Measurements from ENCODE around the gene BAAT.
"Not testable (repeated sequence)": the region's sequence is repeated elsewhere in the genome, so short reads cannot be mapped to it uniquely, and the experiment has no call there.

BAAT gene

GRCh38 chr9:101342595-101342994 is 42.2 kb downstream of the BAAT start:
- no peak for DNase-seq (ENCODE audit: low read depth, low spot score)
- no peak for TF ChIP-seq FOXP2 (optimal IDR thresholded peaks at IDR 0.05; ENCODE audit: control extremely low read depth, extremely low read length, insufficient read depth)
- no peak for TF ChIP-seq POLR2AphosphoS5 (IDR thresholded peaks at IDR 0.05; ENCODE audit: borderline replicate concordance, low read depth, low read length)
- no peak for TF ChIP-seq EZH2 (IDR thresholded peaks at IDR 0.05)
- Histone ChIP-seq H3K4me3 (no peak overlapping the region), H3K27ac (no peak overlapping the region), H3K9me3 (ENCODE audit: low read depth, low read length) (no peaks in the 10 kb centered on the region), H3K9ac (ENCODE audit: insufficient read length) (no peak overlapping the region), H3K36me3 (ENCODE audit: insufficient read depth, low read length) (no peaks in the 10 kb centered on the region)

GRCh38 chr9:101341958-101342357 is 42.8 kb downstream of the BAAT start:
- no peak overlapping the region for H3K4me3 ChIP-seq
- H3K27ac ChIP-seq, result no peak overlapping the region
- TF ChIP-seq FOXP2 (optimal IDR thresholded peaks at IDR 0.05; ENCODE audit: control extremely low read depth, extremely low read length, insufficient read depth) (no peak), EZH2 (IDR thresholded peaks at IDR 0.05) (no peak), POLR2AphosphoS5 (IDR thresholded peaks at IDR 0.05; ENCODE audit: borderline replicate concordance, low read depth, low read length) (no peak)
- no peaks in the 10 kb centered on the region for H3K36me3 ChIP-seq (ENCODE audit: insufficient read depth, low read length)
- H3K9me3 ChIP-seq (ENCODE audit: low read depth, low read length), result no peaks in the 10 kb centered on the region
- DNase-seq (ENCODE audit: low read depth, low spot score), result no peak
- no peak overlapping the region for H3K9ac ChIP-seq (ENCODE audit: insufficient read length)

GRCh38 chr9:101337237-101337636 is 47.6 kb downstream of the BAAT start:
- Histone ChIP-seq H3K36me3 (ENCODE audit: insufficient read depth, low read length) (no peaks in the 10 kb centered on the region), H3K27ac (no peak overlapping the region), H3K9ac (ENCODE audit: insufficient read length) (no peak overlapping the region), H3K4me3 (no peak overlapping the region), H3K9me3 (ENCODE audit: low read depth, low read length) (no peaks in the 10 kb centered on the region)
- no peak for DNase-seq (ENCODE audit: low read depth, low spot score)
- TF ChIP-seq EZH2 (IDR thresholded peaks at IDR 0.05), result no peak
- no peak for TF ChIP-seq FOXP2 (optimal IDR thresholded peaks at IDR 0.05; ENCODE audit: control extremely low read depth, extremely low read length, insufficient read depth)
- TF ChIP-seq POLR2AphosphoS5 (IDR thresholded peaks at IDR 0.05; ENCODE audit: borderline replicate concordance, low read depth, low read length), result no peak

GRCh38 chr9:101336091-101336490 is 48.7 kb downstream of the BAAT start:
- no peaks in the 10 kb centered on the region for H3K36me3 ChIP-seq (ENCODE audit: insufficient read depth, low read length)
- H3K27ac ChIP-seq, result no peak overlapping the region
- no peak for DNase-seq (ENCODE audit: low read depth, low spot score)
- H3K9ac ChIP-seq (ENCODE audit: insufficient read length), result no peak overlapping the region
- no peaks in the 10 kb centered on the region for H3K9me3 ChIP-seq (ENCODE audit: low read depth, low read length)
- TF ChIP-seq POLR2AphosphoS5 (IDR thresholded peaks at IDR 0.05; ENCODE audit: borderline replicate concordance, low read depth, low read length) (no peak), EZH2 (IDR thresholded peaks at IDR 0.05) (no peak), FOXP2 (optimal IDR thresholded peaks at IDR 0.05; ENCODE audit: control extremely low read depth, extremely low read length, insufficient read depth) (no peak)
- no peak overlapping the region for H3K4me3 ChIP-seq

GRCh38 chr9:101333926-101334702 is 50.7 kb downstream of the BAAT start:
- no peak overlapping the region for H3K27ac ChIP-seq
- DNase-seq (ENCODE audit: low read depth, low spot score), result no peak
- no peak overlapping the region for H3K9ac ChIP-seq (ENCODE audit: insufficient read length)
- TF ChIP-seq POLR2AphosphoS5 (IDR thresholded peaks at IDR 0.05; ENCODE audit: borderline replicate concordance, low read depth, low read length) (no peak), FOXP2 (optimal IDR thresholded peaks at IDR 0.05; ENCODE audit: control extremely low read depth, extremely low read length, insufficient read depth) (no peak), EZH2 (IDR thresholded peaks at IDR 0.05) (no peak)
- no peaks in the 10 kb centered on the region for H3K36me3 ChIP-seq (ENCODE audit: insufficient read depth, low read length)
- no peaks in the 10 kb centered on the region for H3K9me3 ChIP-seq (ENCODE audit: low read depth, low read length)
- no peak overlapping the region for H3K4me3 ChIP-seq

GRCh38 chr9:101333490-101333889 is 51.3 kb downstream of the BAAT start:
- Histone ChIP-seq H3K27ac (no peak overlapping the region), H3K36me3 (ENCODE audit: insufficient read depth, low read length) (no peaks in the 10 kb centered on the region), H3K9me3 (ENCODE audit: low read depth, low read length) (no peaks in the 10 kb centered on the region), H3K9ac (ENCODE audit: insufficient read length) (no peak overlapping the region), H3K4me3 (no peak overlapping the region)
- TF ChIP-seq EZH2 (IDR thresholded peaks at IDR 0.05), result no peak
- TF ChIP-seq POLR2AphosphoS5 (IDR thresholded peaks at IDR 0.05; ENCODE audit: borderline replicate concordance, low read depth, low read length), result no peak
- no peak for TF ChIP-seq FOXP2 (optimal IDR thresholded peaks at IDR 0.05; ENCODE audit: control extremely low read depth, extremely low read length, insufficient read depth)
- DNase-seq (ENCODE audit: low read depth, low spot score), result no peak

GRCh38 chr9:101332362-101332761 is 52.4 kb downstream of the BAAT start:
- Histone ChIP-seq H3K27ac (no peak overlapping the region), H3K36me3 (ENCODE audit: insufficient read depth, low read length) (no peaks in the 10 kb centered on the region), H3K9me3 (ENCODE audit: low read depth, low read length) (no peaks in the 10 kb centered on the region), H3K9ac (ENCODE audit: insufficient read length) (no peak overlapping the region), H3K4me3 (no peak overlapping the region)
- no peak for DNase-seq (ENCODE audit: low read depth, low spot score)
- TF ChIP-seq POLR2AphosphoS5 (IDR thresholded peaks at IDR 0.05; ENCODE audit: borderline replicate concordance, low read depth, low read length), result no peak
- TF ChIP-seq EZH2 (IDR thresholded peaks at IDR 0.05), result no peak
- no peak for TF ChIP-seq FOXP2 (optimal IDR thresholded peaks at IDR 0.05; ENCODE audit: control extremely low read depth, extremely low read length, insufficient read depth)

- not testable (repeated sequence) for DNase-seq (ENCODE audit: low read depth, low spot score); H3K27ac ChIP-seq; H3K9ac ChIP-seq (ENCODE audit: insufficient read length)
These were observed 57.3 kb downstream of the BAAT start for GRCh38 chr9:101327422-101327909.

GRCh38 chr9:101326501-101326900 is 58.3 kb downstream of the BAAT start:
- Histone ChIP-seq H3K27ac (no peak overlapping the region), H3K4me3 (no peak overlapping the region)
- TF ChIP-seq POLR2AphosphoS5 (IDR thresholded peaks at IDR 0.05; ENCODE audit: borderline replicate concordance, low read depth, low read length) (no peak), EZH2 (IDR thresholded peaks at IDR 0.05) (no peak), FOXP2 (optimal IDR thresholded peaks at IDR 0.05; ENCODE audit: control extremely low read depth, extremely low read length, insufficient read depth) (no peak)

More at GRCh38 chr9:101327422-101327909, 57.3 kb downstream of the BAAT start:
- H3K36me3 ChIP-seq (ENCODE audit: insufficient read depth, low read length); H3K4me3 ChIP-seq; H3K9me3 ChIP-seq (ENCODE audit: low read depth, low read length): not testable (repeated sequence)

More at GRCh38 chr9:101326501-101326900, 58.3 kb downstream of the BAAT start:
- DNase-seq (ENCODE audit: low read depth, low spot score), result no peak
- no peak overlapping the region for H3K9ac ChIP-seq (ENCODE audit: insufficient read length)
- H3K9me3 ChIP-seq (ENCODE audit: low read depth, low read length), result no peaks in the 10 kb centered on the region
- no peaks in the 10 kb centered on the region for H3K36me3 ChIP-seq (ENCODE audit: insufficient read depth, low read length)
